Endothelial cell (in vitro differentiated cells): ENCODE data around the gene UBA1. TPM values are rescaled to one million over a fixed set of nuclear protein-coding genes. Genes with fewer than 3 reads are reported as not detected.

Source experiments
- DNase-seq: peaks from one replicate; pipeline ENCODE4 v3.0.0; 2021; ENCODE audit warnings: low spot score
- H3K27ac Mint-ChIP-seq: one replicate; pipeline ENCODE4 v1.8.0; 2021; ENCODE audit warnings: mixed read lengths, inconsistent platforms; ENCODE audit not compliant: unreplicated experiment
- H3K27me3 Mint-ChIP-seq: one replicate; pipeline ENCODE4 v1.8.0; 2021; ENCODE audit warnings: mild to moderate bottlenecking, moderate library complexity, mixed read lengths, inconsistent platforms; ENCODE audit not compliant: unreplicated experiment
- H3K36me3 Mint-ChIP-seq: one replicate; pipeline ENCODE4 v1.8.0; 2021; ENCODE audit warnings: mild to moderate bottlenecking, low read depth, mixed read lengths, inconsistent platforms; ENCODE audit not compliant: unreplicated experiment
- H3K4me1 Mint-ChIP-seq: one replicate; pipeline ENCODE4 v1.8.0; 2021; ENCODE audit warnings: mild to moderate bottlenecking, mixed read lengths, inconsistent platforms; ENCODE audit not compliant: unreplicated experiment
- H3K4me3 Mint-ChIP-seq: one replicate; pipeline ENCODE4 v1.8.0; 2021; ENCODE audit warnings: mild to moderate bottlenecking, mixed read lengths, inconsistent platforms; ENCODE audit not compliant: unreplicated experiment
- H3K9me3 Mint-ChIP-seq: one replicate; pipeline ENCODE4 v1.8.0; 2021; ENCODE audit warnings: mixed read lengths, inconsistent platforms; ENCODE audit not compliant: unreplicated experiment
- total RNA-seq: library from RNA; stranded (reverse); fragmentation: NEBNext Ultra II Directional; extraction: Animal tissue kit (Norgen Biotek cat#: 25700); gene quantifications from one replicate; pipeline ENCODE4 v1.2.1, GENCODE V29; 2021; ENCODE audit not compliant: unreplicated experiment
- TF ChIP-seq, protein P1 (sequence below): fragments of 200-600 bp; sonication (generic); IDR thresholded peaks from one replicate; pipeline ENCODE4 v1.5.0; 2021; ENCODE audit warnings: antibody characterized with exemption; ENCODE audit not compliant: unreplicated experiment

Gene UBA1
- total RNA-seq, 1 donor from 2014 or later = 246 TPM

GRCh38 chrX:47189906-47190305 lies 3.7 kb upstream of the UBA1 start:
- H3K27me3 Mint-ChIP-seq = peaks cover 5% of the 10 kb centered on the region
- TF ChIP-seq, protein P1, sequence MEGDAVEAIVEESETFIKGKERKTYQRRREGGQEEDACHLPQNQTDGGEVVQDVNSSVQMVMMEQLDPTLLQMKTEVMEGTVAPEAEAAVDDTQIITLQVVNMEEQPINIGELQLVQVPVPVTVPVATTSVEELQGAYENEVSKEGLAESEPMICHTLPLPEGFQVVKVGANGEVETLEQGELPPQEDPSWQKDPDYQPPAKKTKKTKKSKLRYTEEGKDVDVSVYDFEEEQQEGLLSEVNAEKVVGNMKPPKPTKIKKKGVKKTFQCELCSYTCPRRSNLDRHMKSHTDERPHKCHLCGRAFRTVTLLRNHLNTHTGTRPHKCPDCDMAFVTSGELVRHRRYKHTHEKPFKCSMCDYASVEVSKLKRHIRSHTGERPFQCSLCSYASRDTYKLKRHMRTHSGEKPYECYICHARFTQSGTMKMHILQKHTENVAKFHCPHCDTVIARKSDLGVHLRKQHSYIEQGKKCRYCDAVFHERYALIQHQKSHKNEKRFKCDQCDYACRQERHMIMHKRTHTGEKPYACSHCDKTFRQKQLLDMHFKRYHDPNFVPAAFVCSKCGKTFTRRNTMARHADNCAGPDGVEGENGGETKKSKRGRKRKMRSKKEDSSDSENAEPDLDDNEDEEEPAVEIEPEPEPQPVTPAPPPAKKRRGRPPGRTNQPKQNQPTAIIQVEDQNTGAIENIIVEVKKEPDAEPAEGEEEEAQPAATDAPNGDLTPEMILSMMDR = no peak
- H3K4me3 Mint-ChIP-seq = no peak overlapping the region
- H3K36me3 Mint-ChIP-seq = peaks cover 2% of the 10 kb centered on the region
- peaks cover 4% of the 10 kb centered on the region for H3K4me1 Mint-ChIP-seq
- no peak overlapping the region for H3K27ac Mint-ChIP-seq
- no peak for DNase-seq
- no peaks in the 10 kb centered on the region for H3K9me3 Mint-ChIP-seq

DNA sequence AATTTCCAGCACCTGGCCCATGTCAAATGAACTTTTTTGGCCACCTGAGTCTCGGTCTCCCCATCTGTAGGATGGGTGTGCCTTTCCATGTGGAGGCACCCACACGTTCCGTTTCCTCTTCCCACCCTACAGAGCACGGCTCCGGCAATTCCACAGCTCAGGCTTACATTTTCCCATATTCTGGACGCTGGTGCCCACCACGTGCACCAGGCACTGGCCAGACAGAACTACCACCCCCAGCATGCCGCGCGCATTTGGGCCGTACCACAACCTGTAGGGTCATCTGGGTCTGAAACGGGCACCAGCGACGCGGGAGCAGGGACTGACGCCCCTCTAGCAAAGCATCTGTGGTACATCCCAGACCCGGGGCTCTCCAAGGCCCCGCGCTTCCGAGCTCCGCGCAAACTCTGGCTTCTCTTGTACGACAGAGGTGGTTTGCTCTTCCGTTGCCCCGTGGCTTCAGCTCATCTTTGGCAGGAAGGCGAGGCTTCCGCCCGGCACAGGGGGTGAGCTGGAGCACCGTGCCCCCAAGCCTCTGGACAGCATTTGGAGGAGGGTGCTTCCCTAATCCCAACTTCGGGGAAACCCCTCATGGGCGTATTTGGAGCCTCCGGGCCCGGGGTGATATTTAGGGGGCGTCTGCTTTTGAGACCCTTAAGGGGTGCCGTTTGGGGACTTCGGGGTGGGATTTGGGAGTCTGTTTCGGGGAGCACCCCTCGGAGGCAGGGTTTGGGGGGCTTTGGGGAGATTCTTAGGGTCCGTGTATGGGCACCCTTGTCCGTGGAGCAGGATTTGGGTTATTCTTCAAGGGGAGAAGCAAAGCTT lies 3.0 kb upstream of the UBA1 start:
- Mint-ChIP-seq H3K4me3 (peak overlapping the region; percentile 90), H3K27ac (peak overlapping the region; percentile 30), H3K36me3 (peaks cover 3% of the 10 kb centered on the region), H3K9me3 (no peaks in the 10 kb centered on the region), H3K4me1 (peaks cover 8% of the 10 kb centered on the region), H3K27me3 (peaks cover 5% of the 10 kb centered on the region)
- TF ChIP-seq, protein P1 = no peak
- DNase-seq = peak; percentile 78

DNA sequence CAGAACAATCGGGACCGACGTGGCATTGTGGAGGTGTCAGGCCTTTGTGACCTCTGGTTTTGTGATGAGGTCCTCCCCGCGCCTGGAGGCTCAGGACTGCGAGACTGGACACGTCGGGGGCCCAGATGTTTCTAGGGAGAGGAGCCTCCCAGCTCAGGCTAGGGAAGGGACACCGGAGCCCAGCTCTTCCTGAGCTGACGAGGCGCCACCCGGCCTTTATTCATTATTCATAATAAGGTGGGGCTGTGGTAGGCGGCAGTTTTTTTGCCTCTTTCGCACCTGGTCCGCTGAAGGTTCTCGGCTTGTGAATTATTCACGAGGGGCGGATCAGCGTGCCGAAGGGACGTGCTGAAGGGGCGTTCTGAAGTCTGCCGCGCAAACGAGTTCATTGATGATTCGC lies 2.3 kb upstream of the UBA1 start:
- Mint-ChIP-seq H3K36me3 (peaks cover 9% of the 10 kb centered on the region), H3K9me3 (no peaks in the 10 kb centered on the region), H3K4me1 (peaks cover 14% of the 10 kb centered on the region), H3K4me3 (peak overlapping the region; percentile 90), H3K27ac (no peak overlapping the region), H3K27me3 (peaks cover 7% of the 10 kb centered on the region)
- peak; percentile 6 for DNase-seq
- TF ChIP-seq, protein P1 = no peak

DNA sequence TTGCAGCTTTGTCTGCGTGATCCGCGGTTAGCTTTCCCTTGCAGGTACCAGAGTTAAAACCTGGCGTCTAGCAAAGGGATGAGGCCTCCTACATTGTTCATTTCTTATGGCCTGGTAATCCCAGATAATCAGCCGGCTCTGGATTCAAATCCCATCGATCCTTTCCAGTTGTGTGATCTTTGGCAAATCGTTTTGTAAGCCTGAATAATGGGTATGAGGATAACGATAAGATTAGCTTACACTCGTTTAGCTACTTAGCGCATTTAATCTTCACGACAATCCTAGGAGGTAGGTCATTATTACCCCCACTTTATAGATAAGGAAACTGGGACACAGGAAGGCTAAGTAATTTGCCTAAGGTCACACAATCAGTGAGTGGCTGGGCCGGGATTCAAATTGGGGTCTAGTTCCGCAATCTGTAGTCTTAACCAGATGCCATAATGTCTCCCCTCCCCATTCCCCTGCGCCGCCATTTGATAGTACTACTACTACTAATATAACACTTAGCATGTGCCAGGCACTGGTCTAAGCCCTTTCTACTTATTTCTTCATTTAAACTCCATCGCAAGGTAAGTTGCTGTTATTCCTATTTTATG lies 1.7 kb upstream of the UBA1 start:
- H3K4me3 Mint-ChIP-seq = peak overlapping the region; percentile 90
- peaks cover 7% of the 10 kb centered on the region for H3K36me3 Mint-ChIP-seq
- peaks cover 19% of the 10 kb centered on the region for H3K4me1 Mint-ChIP-seq
- no peak overlapping the region for H3K27ac Mint-ChIP-seq
- TF ChIP-seq, protein P1 = no peak
- no peaks in the 10 kb centered on the region for H3K9me3 Mint-ChIP-seq
- no peak for DNase-seq
- peaks cover 7% of the 10 kb centered on the region for H3K27me3 Mint-ChIP-seq

DNA sequence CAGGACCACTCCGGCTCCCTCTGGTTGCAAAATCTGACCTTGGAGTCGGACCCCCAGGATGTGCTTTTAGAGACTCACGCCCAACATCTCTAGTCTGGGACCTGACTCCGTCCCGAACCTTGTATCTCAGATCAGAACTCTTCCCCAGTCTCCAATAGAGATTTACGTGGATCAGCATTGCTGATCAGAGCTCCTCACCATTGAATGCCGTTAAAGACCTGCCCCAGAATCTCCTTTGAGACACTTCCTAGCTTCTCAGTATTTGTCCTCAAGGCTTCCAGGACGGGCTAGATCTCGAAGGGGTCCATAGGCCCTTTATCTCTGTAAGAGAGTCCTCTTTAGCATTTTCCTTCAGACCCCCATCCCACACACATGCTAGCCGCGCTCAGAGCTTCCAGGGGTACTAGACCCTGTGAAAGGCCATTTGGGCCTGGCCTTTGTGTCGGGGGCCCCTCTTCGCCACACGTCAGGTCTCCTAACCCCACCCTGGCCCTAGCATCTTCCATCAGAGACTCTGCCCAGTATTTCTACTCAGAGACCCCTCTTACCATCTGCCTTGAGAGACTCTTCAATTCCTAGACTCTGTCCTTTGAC lies 662 bp downstream of the UBA1 start:
- TF ChIP-seq, protein P1 = no peak
- peaks cover 7% of the 10 kb centered on the region for H3K36me3 Mint-ChIP-seq
- H3K27ac Mint-ChIP-seq = peak overlapping the region; percentile 94
- H3K9me3 Mint-ChIP-seq = no peaks in the 10 kb centered on the region
- peaks cover 7% of the 10 kb centered on the region for H3K27me3 Mint-ChIP-seq
- peaks cover 19% of the 10 kb centered on the region for H3K4me1 Mint-ChIP-seq
- no peak for DNase-seq
- peak overlapping the region; percentile 95 for H3K4me3 Mint-ChIP-seq
